Heart left ventricle (tissue), 16 donors: Measurements from ENCODE around the gene GPC3. TPM values are rescaled to one million over a fixed set of nuclear protein-coding genes. Genes with fewer than 3 reads are reported as not detected.
"Not testable (repeated sequence)": the region's sequence is repeated elsewhere in the genome, so short reads cannot be mapped to it uniquely, and the experiment has no call there.

Experiments
- ATAC-seq, 4 donors: fragments of 200-7000 bp; cut with Tn5 transposase; one replicate each; pipeline ENCODE4 v1.9.1; 2020 to 2022; ENCODE audit warnings: moderate library complexity in 4 of 4, mild to moderate bottlenecking in 3 of 4, moderate number of reproducible peaks in 1 of 4
- DNase-seq, 5 donors: peaks; one replicate each; pipeline ENCODE4 v3.0.0-alpha.2; 2020
- H3K27ac ChIP-seq, 12 donors: fragments of 200-600 bp; sonication (generic) in 4 of 12; one replicate each; pipeline versions ENCODE4 v1.5.0 to v1.8.0; 2016 to 2022; ENCODE audit warnings: mild to moderate bottlenecking in 2 of 12
- H3K27me3 ChIP-seq, 9 donors: fragments of 200-600 bp; sonication (generic) in 2 of 9; one replicate each; pipeline versions ENCODE4 v1.5.1 to v1.8.0; 2016 to 2022; ENCODE audit warnings: mild to moderate bottlenecking in 3 of 9
- H3K36me3 ChIP-seq, 9 donors: fragments of 200-600 bp; sonication (generic) in 2 of 9; one replicate each; pipeline versions ENCODE4 v1.5.0 to v1.8.0; 2018 to 2022; ENCODE audit warnings: mild to moderate bottlenecking in 2 of 9
- H3K4me1 ChIP-seq, 12 donors: fragments of 200-600 bp; sonication (generic) in 4 of 12; one replicate each; pipeline versions ENCODE4 v1.5.0 to v1.8.0; 2016 to 2022; ENCODE audit warnings: mild to moderate bottlenecking in 3 of 12
- H3K4me3 ChIP-seq, 12 donors: fragments of 200-600 bp; sonication (generic) in 4 of 12; one replicate each; pipeline versions ENCODE4 v1.5.0 to v1.8.0; 2017 to 2022; ENCODE audit warnings: mild to moderate bottlenecking in 9 of 12, moderate library complexity in 4 of 12
- H3K9me3 ChIP-seq, 12 donors: fragments of 200-600 bp; sonication (generic) in 4 of 12; one replicate each; pipeline versions ENCODE4 v1.5.0 to v1.8.0; 2016 to 2022; ENCODE audit warnings: mild to moderate bottlenecking in 1 of 12
- CTCF ChIP-seq, 12 donors: fragments of 200-600 bp; sonication (generic) in 4 of 12; IDR thresholded peaks; one replicate each; pipeline versions ENCODE4 v1.5.0 to v1.8.0; 2018 to 2022; ENCODE audit warnings: antibody characterized with exemption in 12 of 12, mild to moderate bottlenecking in 5 of 12
- POLR2A ChIP-seq, 2 donors: fragments of 450-650 bp; IDR thresholded peaks; one replicate each; pipeline ENCODE4 v1.6.1; 2017; ENCODE audit warnings: antibody characterized with exemption in 2 of 2, mild to moderate bottlenecking in 2 of 2, moderate library complexity in 2 of 2
- WGBS, 4 donors: extraction: QIAGEN DNeasy Blood & Tissue Kit in 2 of 4; methylation state at CpG; one replicate each; pipeline versions ENCODE4 v1.1.5 to v1.1.7; 2013 to 2018; 5-methylcytosine and 5-hydroxymethylcytosine counted together
- intact Hi-C, 10 donors: fragments of 100-400 bp; cut with DNase I; formaldehyde crosslinking; loops; one replicate each; pipeline versions ENCODE4 v1.11.1 to v1.14.2; 2022
- polyA plus RNA-seq, 2 donors: library from polyadenylated mRNA; stranded (reverse); fragments of 200-250 nt; gene quantifications; one replicate each; pipeline ENCODE4 v1.2.3, GENCODE V29; 2013
- total RNA-seq, 9 donors: library from RNA; depleted of rRNA in 2 of 9; stranded (reverse); fragments of >200 nt in 2 of 9; fragmentation: NEBNext Ultra II Directional in 3 of 9; extraction: Animal tissue kit (Norgen Biotek cat#: 25700) in 3 of 9; gene quantifications; one replicate each; pipeline versions ENCODE4 v1.1.0 to v1.2.4, GENCODE V29; 2016 to 2023
- donor health status: ischemic (EF 13 %, LVEDD 7.1; RV severe dilation, severe dysfunction).
- donor health status: healthy with polysubstance abuse.
- donor health status: DM: no; HTN: yes; CAD: no.
- donor health status: DM: no; HTN: no; CAD: no.
- donor health status: ischemic (EF 25% LVEDD 6.9; RV normal size, moderate dysfunction).
- donor health status: ischemic (EF 25% LVEDD 5.7; RV mildly dilated, moderate dysfunction).
- donor health status: healthy.
- donor health status: DM: yes; HTN: yes; CAD: no.
- donor health status: ischemic (EF 35%, LVEDD 5.7; RV mildly dilated, moderate dysfunction).
- donor health status: nonischemic (EF 11% LVEDD 7.7; RV severe dilation, severe dysfunction).
- donor health status: DM: yes; HTN: yes; CAD: no.
- donor health status: PGD.
- donor health status: ischemic (EF 29% LVEDD 5.4; RV normal size, mild dysfunction).
- donor health status: nonischemic (EF 23%, LVEDD 6.1; RV moderate dilation, normal function).

GPC3 gene
- total and polyA plus RNA-seq, 11 donors: 0.19 to 16.9 (median 2.8) TPM

GRCh38 chrX:134019567-134020206, 34.3 kb upstream of the GPC3 start:
- 57 to 78% (median 63%) methylated on average over 4 of the region's 4 CpGs for WGBS, 4 donors
- intact Hi-C loops: no loop called here
- TF ChIP-seq POLR2A (IDR thresholded peaks at IDR 0.05) (no peak), CTCF (IDR thresholded peaks at IDR 0.05) (no peak)

GRCh38 chrX:134016309-134016708, 30.9 kb upstream of the GPC3 start:
- intact Hi-C loops: not testable (repeated sequence)

More at GRCh38 chrX:134019567-134020206, 34.3 kb upstream of the GPC3 start:
- Histone ChIP-seq H3K36me3 (no peaks in the 10 kb centered on the region), H3K9me3 (no peaks in the 10 kb centered on the region), H3K4me1 (no peaks in the 10 kb centered on the region), H3K4me3 (no peak overlapping the region), H3K27ac (no peak overlapping the region), H3K27me3 (peaks cover 0 to 9% (median 0%) of the 10 kb centered on the region in 9 donors)
- ATAC-seq: no peak
- no peak for DNase-seq

GRCh38 chrX:134015510-134015909, 30.1 kb upstream of the GPC3 start:
- intact Hi-C loops, H3K36me3 ChIP-seq, H3K4me3 ChIP-seq, DNase-seq, H3K4me1 ChIP-seq, H3K27ac ChIP-seq, H3K9me3 ChIP-seq, ATAC-seq: not testable (repeated sequence)
- peaks cover 0 to 20% (median 0%) of the 10 kb centered on the region in 9 donors for H3K27me3 ChIP-seq
- WGBS, 4 donors: 75 to 86% (median 83%) methylated on average over 2 to 3 of the region's 3 CpGs

More at GRCh38 chrX:134016309-134016708, 30.9 kb upstream of the GPC3 start:
- DNase-seq, H3K27ac ChIP-seq, H3K36me3 ChIP-seq, H3K4me3 ChIP-seq, H3K9me3 ChIP-seq, H3K4me1 ChIP-seq, ATAC-seq: not testable (repeated sequence)
- H3K27me3 ChIP-seq: peaks cover 0 to 20% (median 0%) of the 10 kb centered on the region in 9 donors
- 55 to 68% (median 60%) methylated on average over 1 of the region's 1 CpG for WGBS, 4 donors

GRCh38 chrX:134013524-134013923, 28.1 kb upstream of the GPC3 start:
- no peak overlapping the region for H3K27ac ChIP-seq
- no peaks in the 10 kb centered on the region for H3K4me1 ChIP-seq
- no peak for DNase-seq
- WGBS, 4 donors: 56 to 69% (median 61%) methylated on average over 4 of the region's 4 CpGs
- no peak for ATAC-seq
- H3K27me3 ChIP-seq: peaks cover 0 to 16% (median 0%) of the 10 kb centered on the region in 9 donors
- H3K4me3 ChIP-seq: no peak overlapping the region
- no peaks in the 10 kb centered on the region for H3K36me3 ChIP-seq
- no peaks in the 10 kb centered on the region for H3K9me3 ChIP-seq
- no peak for TF ChIP-seq POLR2A (IDR thresholded peaks at IDR 0.05)
- TF ChIP-seq CTCF (IDR thresholded peaks at IDR 0.05): no peak
- intact Hi-C loops: no loop called here

- intact Hi-C loops: no loop called here
- no peak for ATAC-seq
- DNase-seq: no peak
These were observed 27.7 kb upstream of the GPC3 start for GRCh38 chrX:134013092-134013497.

More at GRCh38 chrX:134013092-134013497, 27.7 kb upstream of the GPC3 start:
- Histone ChIP-seq H3K9me3 (no peaks in the 10 kb centered on the region), H3K27ac (no peak overlapping the region), H3K4me3 (no peak overlapping the region), H3K27me3 (peaks cover 0 to 16% (median 0%) of the 10 kb centered on the region in 9 donors), H3K36me3 (no peaks in the 10 kb centered on the region), H3K4me1 (no peaks in the 10 kb centered on the region)
- 64 to 83% (median 77%) methylated on average over 1 of the region's 1 CpG for WGBS, 4 donors
- no peak for TF ChIP-seq CTCF (IDR thresholded peaks at IDR 0.05)
- TF ChIP-seq POLR2A (IDR thresholded peaks at IDR 0.05): no peak
